Endothelial cell of umbilical vein (primary cell): ENCODE measurements around the gene PTPDC1. TPM values are rescaled to one million over a fixed set of nuclear protein-coding genes. Genes with fewer than 3 reads are reported as not detected.

Experiments used
- BruUV-seq: library from RNA; stranded (reverse); fragments of 400-500 nt; replicated peaks from 2 replicates; lab custom pipeline; 2021; lab: Mats Ljungman, UMichigan
- CTCF ChIA-PET: fragments of 300-600, 350-600 bp; sonication (Branson Sonifier 250); formaldehyde crosslinking; loops from one replicate; lab custom pipeline; 2021; ENCODE audit warnings: antibody characterized with exemption, inconsistent platforms; lab: Charles Lee
- POLR2A ChIA-PET: fragments of 300-600, 350-600 bp; sonication (Branson Sonifier 250); formaldehyde crosslinking; loops from one replicate; lab custom pipeline; 2021; ENCODE audit warnings: antibody characterized with exemption, inconsistent platforms; lab: Charles Lee
- DNase-seq: peaks from one replicate; pipeline ENCODE4 v3.0.0-alpha.2; 2011; ENCODE audit warnings: low read depth, low spot score
- FAIRE-seq: peaks from 2 replicates; lab custom pipeline; 2011; peaks lifted over from hg19 to GRCh38; lab: Jason Lieb, UNC
- H2AFZ ChIP-seq: 2 replicates; pipeline ENCODE4 v1.6.0; 2012; ENCODE audit warnings: low read depth, low read length, control low read depth, inconsistent platforms
- H3K27ac ChIP-seq: 2 replicates; pipeline ENCODE4 v1.5.1; 2011; ENCODE audit warnings: low read depth, mild to moderate bottlenecking, control low read depth, low read length, moderate library complexity; ENCODE audit not compliant: insufficient read depth
- H3K27me3 ChIP-seq, 2 experiments: 2 replicates each; pipeline versions ENCODE4 v1.6.0 to v1.6.1; 2011; ENCODE audit warnings: low read length in 2 of 2, mixed read lengths in 1 of 2; ENCODE audit not compliant: control insufficient read depth in 2 of 2, insufficient read depth in 2 of 2
- H3K36me3 ChIP-seq, 2 experiments: 2 replicates in 1 of 2; 3 replicates in 1 of 2; pipeline ENCODE4 v1.5.1; 2011; ENCODE audit warnings: low read length in 2 of 2, mild to moderate bottlenecking in 1 of 2, moderate library complexity in 1 of 2; ENCODE audit not compliant: control insufficient read depth in 2 of 2, insufficient read depth in 2 of 2; ENCODE audit errors: extremely low read depth in 1 of 2
- H3K4me1 ChIP-seq: 3 replicates; pipeline ENCODE4 v1.5.1; 2011; ENCODE audit warnings: mild to moderate bottlenecking, low read length; ENCODE audit not compliant: control insufficient read depth, insufficient read depth; ENCODE audit errors: extremely low read depth
- H3K4me2 ChIP-seq: 2 replicates; pipeline ENCODE4 v1.6.1; 2011; ENCODE audit warnings: low read length, control low read depth, mixed read lengths; ENCODE audit not compliant: insufficient read depth
- H3K4me3 ChIP-seq, 3 experiments: fragments of 200-600 bp in 1 of 3; sonication (generic), shearing (Covaris generic) in 1 of 3; replicated peaks in 1 of 3; 2 replicates each; pipeline ENCODE4 v1.5.1; 2011 to 2016; ENCODE audit warnings: control low read depth in 3 of 3, low read length in 3 of 3, mild to moderate bottlenecking in 2 of 3, inconsistent platforms in 1 of 3, low read depth in 1 of 3, moderate library complexity in 1 of 3; ENCODE audit not compliant: insufficient read depth in 1 of 3
- H3K79me2 ChIP-seq: 2 replicates; pipeline ENCODE4 v1.6.0; 2012; ENCODE audit warnings: low read length, inconsistent platforms; ENCODE audit not compliant: control insufficient read depth, insufficient read depth
- H3K9ac ChIP-seq: replicated peaks from 2 replicates; pipeline ENCODE3; 2011; ENCODE audit warnings: low read length, control low read depth; ENCODE audit not compliant: insufficient read depth; ENCODE audit errors: extremely low read depth
- H3K9me1 ChIP-seq: replicated peaks from 3 replicates; pipeline ENCODE4 v1.6.0; 2011; ENCODE audit warnings: mild to moderate bottlenecking, low read length; ENCODE audit not compliant: control insufficient read depth, insufficient read depth; ENCODE audit errors: extremely low read depth
- H3K9me3 ChIP-seq: replicated peaks from 2 replicates; pipeline ENCODE4 v1.5.1; 2012; ENCODE audit warnings: low read length, inconsistent platforms; ENCODE audit not compliant: control insufficient read depth, insufficient read depth
- H4K20me1 ChIP-seq: replicated peaks from 2 replicates; pipeline ENCODE3; 2011; ENCODE audit warnings: mild to moderate bottlenecking, low read length; ENCODE audit not compliant: control insufficient read depth, insufficient read depth; ENCODE audit errors: extremely low read depth
- CTCF ChIP-seq, 2 donors: IDR thresholded peaks; 1 replicate in 1 of 2; 2 replicates in 1 of 2; pipeline ENCODE4 v1.5.1; 2011; ENCODE audit warnings: low read length in 2 of 2, mild to moderate bottlenecking in 2 of 2, moderate library complexity in 2 of 2, control low read depth in 1 of 2, inconsistent platforms in 1 of 2, low read depth in 1 of 2; ENCODE audit not compliant: insufficient read depth in 1 of 2; ENCODE audit errors: extremely low read depth in 1 of 2
- EZH2 ChIP-seq: IDR thresholded peaks from 2 replicates; pipeline ENCODE4 v1.6.1; 2012; ENCODE audit warnings: borderline replicate concordance, low read depth, mild to moderate bottlenecking, moderate library complexity, low read length, inconsistent platforms; ENCODE audit not compliant: severe bottlenecking
- FOS ChIP-seq: IDR thresholded peaks from 2 replicates; pipeline ENCODE4 v1.6.1; 2011; ENCODE audit warnings: mild to moderate bottlenecking, low read length, moderate library complexity, borderline replicate concordance; ENCODE audit not compliant: insufficient read depth
- GATA2 ChIP-seq: IDR thresholded peaks from 2 replicates; pipeline ENCODE4 v1.7.0; 2011; ENCODE audit warnings: low read depth, mild to moderate bottlenecking, moderate library complexity, mixed read lengths, low read length; ENCODE audit not compliant: insufficient read length, insufficient read depth
- JUN ChIP-seq: IDR thresholded peaks from 2 replicates; pipeline ENCODE4 v1.6.1; 2011; ENCODE audit warnings: borderline replicate concordance, low read depth; ENCODE audit not compliant: insufficient read length, insufficient read depth
- MYC ChIP-seq: IDR thresholded peaks from one replicate; pipeline ENCODE4 v1.6.1; 2011; ENCODE audit warnings: mild to moderate bottlenecking, low read depth, low read length
- POLR2A ChIP-seq: IDR thresholded peaks from 2 replicates; pipeline ENCODE4 v1.6.1; 2012; ENCODE audit warnings: low read depth, mild to moderate bottlenecking, control low read depth, low read length
- POLR2AphosphoS5 ChIP-seq: IDR thresholded peaks from 2 replicates; pipeline ENCODE4 v1.6.1; 2012; ENCODE audit warnings: low read depth, mild to moderate bottlenecking, control low read depth, low read length, moderate library complexity; ENCODE audit not compliant: insufficient read depth
- dilution Hi-C: fragments of 300-500 bp; cut with MboI; formaldehyde crosslinking; loops from one replicate; pipeline ENCODE4 v1.15.0; 2019; ENCODE audit warnings: low sequenced_read_pairs; ENCODE audit not compliant: extremely low pct_ligation_motif_present
- intact Hi-C: fragments of 100-400 bp; cut with micrococcal nuclease; formaldehyde crosslinking; loops from one replicate; pipeline ENCODE4 v1.10.0; 2022
- polyA plus RNA-seq, 4 experiments: library from polyadenylated mRNA; depleted of rRNA in 3 of 4; stranded (reverse) in 3 of 4; unstranded in 1 of 4; fragments of >200 nt; gene quantifications; 2 replicates each; pipeline versions ENCODE4 v1.2.1 to v1.2.3, GENCODE V29; 2011 to 2012; ENCODE audit warnings: missing spikeins in 1 of 4
- total RNA-seq: library from RNA; stranded (reverse); gene quantifications from 2 replicates; pipeline ENCODE4 v1.2.3, GENCODE V29; 2021
- TF ChIP-seq, protein P1 (sequence below): IDR thresholded peaks from 2 replicates; pipeline ENCODE4 v1.6.1; 2011; ENCODE audit not compliant: insufficient read depth, insufficient read length

PTPDC1 gene
- total and polyA plus RNA-seq, 2 donors (not counting 3 experiments of a cell fraction or from before 2014, with no cell fraction given): 4.3 to 9.1 TPM

DNA sequence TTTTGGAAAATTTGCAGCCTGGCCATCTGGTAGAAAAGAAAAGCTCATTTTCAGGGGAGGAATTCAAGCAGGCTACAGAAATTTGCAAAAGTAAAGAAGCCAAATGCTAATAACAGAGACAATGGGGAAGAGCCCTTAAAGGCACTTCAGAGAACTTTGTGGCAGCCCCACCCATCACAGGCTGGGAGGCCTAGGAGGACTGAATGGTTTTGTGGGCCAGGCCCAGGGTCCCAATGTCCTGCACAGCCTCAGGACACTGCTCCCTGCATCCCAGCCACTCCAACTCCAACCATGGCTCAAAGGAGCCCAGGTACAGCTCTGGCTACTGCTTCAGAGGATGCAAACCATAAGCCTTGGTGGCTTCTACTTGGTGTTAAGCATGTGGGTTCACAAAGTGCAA lies 44.3 kb downstream of the PTPDC1 start:
- no peaks in the 10 kb centered on the region for H3K4me1 ChIP-seq
- intact Hi-C loops (no loop called here), dilution Hi-C loops (no loop called here)
- DNase-seq (no peak), FAIRE-seq (no peak)
- no peaks in the 10 kb centered on the region for H3K9me1 ChIP-seq
- H4K20me1 ChIP-seq: no peaks in the 10 kb centered on the region
- POLR2A ChIA-PET: no interaction called here
- no peak for TF ChIP-seq JUN
- TF ChIP-seq GATA2: no peak
- TF ChIP-seq POLR2A: no peak
- TF ChIP-seq FOS: no peak
- TF ChIP-seq POLR2AphosphoS5: no peak
- no peak for TF ChIP-seq CTCF (IDR thresholded peaks at IDR 0.05; ENCODE audit: extremely low read depth in 1 of 2, insufficient read depth in 1 of 2, low read depth in 1 of 2, low read length in 2 of 2)
- TF ChIP-seq, protein P1, sequence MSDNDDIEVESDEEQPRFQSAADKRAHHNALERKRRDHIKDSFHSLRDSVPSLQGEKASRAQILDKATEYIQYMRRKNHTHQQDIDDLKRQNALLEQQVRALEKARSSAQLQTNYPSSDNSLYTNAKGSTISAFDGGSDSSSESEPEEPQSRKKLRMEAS: no peak
- TF ChIP-seq EZH2: no peak
- TF ChIP-seq MYC: no peak
- H3K9ac ChIP-seq: no peak overlapping the region
- no TSS peak for BruUV-seq
- H3K27ac ChIP-seq: no peak overlapping the region
- no peaks in the 10 kb centered on the region for H3K27me3 ChIP-seq
- H3K9me3 ChIP-seq: no peaks in the 10 kb centered on the region
- CTCF ChIA-PET: interaction anchor here (1.0 kb wide), 1 partner anchor 11 kb away, joined by 3 read pairs; no protein-coding TSS in a partner anchor
- H3K79me2 ChIP-seq: no peaks in the 10 kb centered on the region
- H3K36me3 ChIP-seq: no peaks in the 10 kb centered on the region
- H2AFZ ChIP-seq: no peak overlapping the region
- no peak overlapping the region for H3K4me2 ChIP-seq
- H3K4me3 ChIP-seq: no peak overlapping the region
